ENCODE measurements around the gene DHH. TPM values are rescaled to one million over a fixed set of nuclear protein-coding genes. Genes with fewer than 3 reads are reported as not detected.

DHH gene
- total and polyA plus RNA-seq, 9 of the 15 experiments (the other 6 are each of a cell fraction or from before 2014, with no cell fraction given) = 0.07 to 2.6 (median 0.54) TPM

GRCh38 chr12:49126852-49127763 is 32.5 kb upstream of the DHH start (continued):
- TF ChIP-seq ATF3 (IDR thresholded peaks at IDR 0.05) = peak; percentile 33; the same call in 1 of the 2 replicates
- TF ChIP-seq ATF3 (CRISPR knock-in tag; conservative IDR thresholded peaks at IDR 0.05) = no peak
- peak; percentile 71; the same call in 1 of the 2 replicates for TF ChIP-seq GABPB2 (CRISPR knock-in tag; conservative IDR thresholded peaks at IDR 0.05)
- TF ChIP-seq ZNF324 (CRISPR knock-in tag; IDR thresholded peaks at IDR 0.05) = 0 out of 2 replicates have a peak, but pooled peaks have one; percentile 8
- TF ChIP-seq UBTF (IDR thresholded peaks at IDR 0.05; ENCODE audit: borderline replicate concordance in 1 of 2, low read depth in 2 of 2, low read length in 2 of 2) = no peak
- peak; percentile 57; the same call in 1 of the 2 replicates for TF ChIP-seq PATZ1 (CRISPR knock-in tag; IDR thresholded peaks at IDR 0.05; ENCODE audit: borderline replicate concordance)
- peak; percentile 68; the same call in 1 of the 2 replicates for TF ChIP-seq ZBED1 (IDR thresholded peaks at IDR 0.05)
- peak; percentile 55; the same call in 1 of the 2 replicates for TF ChIP-seq ZNF445 (CRISPR knock-in tag; IDR thresholded peaks at IDR 0.05; ENCODE audit: low read depth)
- TF ChIP-seq THAP12 (CRISPR knock-in tag; IDR thresholded peaks at IDR 0.05) = peak; percentile 46; the same call in 1 of the 2 replicates
- TF ChIP-seq, protein P1, sequence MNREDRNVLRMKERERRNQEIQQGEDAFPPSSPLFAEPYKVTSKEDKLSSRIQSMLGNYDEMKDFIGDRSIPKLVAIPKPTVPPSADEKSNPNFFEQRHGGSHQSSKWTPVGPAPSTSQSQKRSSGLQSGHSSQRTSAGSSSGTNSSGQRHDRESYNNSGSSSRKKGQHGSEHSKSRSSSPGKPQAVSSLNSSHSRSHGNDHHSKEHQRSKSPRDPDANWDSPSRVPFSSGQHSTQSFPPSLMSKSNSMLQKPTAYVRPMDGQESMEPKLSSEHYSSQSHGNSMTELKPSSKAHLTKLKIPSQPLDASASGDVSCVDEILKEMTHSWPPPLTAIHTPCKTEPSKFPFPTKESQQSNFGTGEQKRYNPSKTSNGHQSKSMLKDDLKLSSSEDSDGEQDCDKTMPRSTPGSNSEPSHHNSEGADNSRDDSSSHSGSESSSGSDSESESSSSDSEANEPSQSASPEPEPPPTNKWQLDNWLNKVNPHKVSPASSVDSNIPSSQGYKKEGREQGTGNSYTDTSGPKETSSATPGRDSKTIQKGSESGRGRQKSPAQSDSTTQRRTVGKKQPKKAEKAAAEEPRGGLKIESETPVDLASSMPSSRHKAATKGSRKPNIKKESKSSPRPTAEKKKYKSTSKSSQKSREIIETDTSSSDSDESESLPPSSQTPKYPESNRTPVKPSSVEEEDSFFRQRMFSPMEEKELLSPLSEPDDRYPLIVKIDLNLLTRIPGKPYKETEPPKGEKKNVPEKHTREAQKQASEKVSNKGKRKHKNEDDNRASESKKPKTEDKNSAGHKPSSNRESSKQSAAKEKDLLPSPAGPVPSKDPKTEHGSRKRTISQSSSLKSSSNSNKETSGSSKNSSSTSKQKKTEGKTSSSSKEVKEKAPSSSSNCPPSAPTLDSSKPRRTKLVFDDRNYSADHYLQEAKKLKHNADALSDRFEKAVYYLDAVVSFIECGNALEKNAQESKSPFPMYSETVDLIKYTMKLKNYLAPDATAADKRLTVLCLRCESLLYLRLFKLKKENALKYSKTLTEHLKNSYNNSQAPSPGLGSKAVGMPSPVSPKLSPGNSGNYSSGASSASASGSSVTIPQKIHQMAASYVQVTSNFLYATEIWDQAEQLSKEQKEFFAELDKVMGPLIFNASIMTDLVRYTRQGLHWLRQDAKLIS (CRISPR knock-in tag; IDR thresholded peaks at IDR 0.05) = peak; percentile 48; the same call in 1 of the 2 replicates
- TF ChIP-seq, protein P2, sequence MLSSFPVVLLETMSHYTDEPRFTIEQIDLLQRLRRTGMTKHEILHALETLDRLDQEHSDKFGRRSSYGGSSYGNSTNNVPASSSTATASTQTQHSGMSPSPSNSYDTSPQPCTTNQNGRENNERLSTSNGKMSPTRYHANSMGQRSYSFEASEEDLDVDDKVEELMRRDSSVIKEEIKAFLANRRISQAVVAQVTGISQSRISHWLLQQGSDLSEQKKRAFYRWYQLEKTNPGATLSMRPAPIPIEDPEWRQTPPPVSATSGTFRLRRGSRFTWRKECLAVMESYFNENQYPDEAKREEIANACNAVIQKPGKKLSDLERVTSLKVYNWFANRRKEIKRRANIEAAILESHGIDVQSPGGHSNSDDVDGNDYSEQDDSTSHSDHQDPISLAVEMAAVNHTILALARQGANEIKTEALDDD (IDR thresholded peaks at IDR 0.05) = peak; percentile 67
- no peak for TF ChIP-seq ARID2 (IDR thresholded peaks at IDR 0.05)
